AG09309 (cell line): Measurements from ENCODE around the gene DMBT1.

Source experiments
- DNase-seq: peaks from one replicate; pipeline ENCODE4 v3.0.0-alpha.2; 2010; ENCODE audit warnings: low read depth
- H3K4me3 ChIP-seq: 2 replicates; pipeline ENCODE4 v1.5.1; 2011; ENCODE audit warnings: mild to moderate bottlenecking, low read depth, low read length, moderate library complexity; ENCODE audit not compliant: control insufficient read depth
- TF ChIP-seq, protein P1 (sequence below): IDR thresholded peaks from 2 replicates; pipeline ENCODE4 v1.5.1; 2011; ENCODE audit warnings: mild to moderate bottlenecking, low read depth, low read length, inconsistent platforms; ENCODE audit not compliant: insufficient read depth, control insufficient read depth; ENCODE audit errors: missing control alignments

The DMBT1 gene

DNA sequence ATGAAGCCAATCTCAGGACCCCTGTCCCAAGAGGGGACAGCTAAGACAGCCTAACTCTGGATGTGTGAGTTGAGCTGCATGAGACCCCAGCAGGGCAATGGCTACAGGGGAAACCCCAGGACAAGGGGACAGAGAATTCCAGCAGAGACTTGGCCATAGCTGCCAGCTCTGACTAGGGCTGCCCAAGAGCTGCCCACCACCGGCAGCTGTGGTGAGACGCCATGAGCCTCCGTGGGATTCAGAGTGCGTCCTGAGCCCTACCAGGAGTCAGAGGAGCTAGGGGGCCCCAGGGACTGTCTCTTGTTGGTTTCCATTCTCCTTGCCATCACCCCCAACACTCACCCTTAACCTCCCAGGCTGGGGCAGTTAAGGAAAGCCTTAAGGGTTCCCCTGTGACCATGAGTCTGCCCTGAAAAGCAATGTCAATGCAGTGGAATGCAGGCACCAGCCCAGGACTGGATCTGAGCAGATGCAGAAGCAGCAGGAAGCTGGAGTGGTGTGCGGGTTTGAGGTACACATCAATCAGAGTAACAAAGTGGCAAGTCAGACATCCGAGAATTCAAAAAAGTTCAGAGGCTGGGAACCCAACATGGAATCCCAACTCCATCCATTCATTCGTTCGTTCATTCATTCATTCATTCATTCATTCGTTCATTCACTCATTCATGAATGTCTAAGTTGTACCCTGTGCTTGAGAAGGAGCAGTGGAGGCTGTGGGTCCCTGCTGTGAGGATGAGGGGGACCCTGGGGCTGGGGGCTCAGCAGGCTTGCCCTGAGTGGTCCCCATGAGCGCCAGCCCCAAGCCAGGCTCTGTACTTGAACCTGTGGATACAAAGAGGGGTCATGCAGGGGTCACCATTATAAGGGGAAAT lies 86.2 kb downstream of the DMBT1 start:
- no peak for DNase-seq
- no peak overlapping the region for H3K4me3 ChIP-seq
- TF ChIP-seq, protein P1, sequence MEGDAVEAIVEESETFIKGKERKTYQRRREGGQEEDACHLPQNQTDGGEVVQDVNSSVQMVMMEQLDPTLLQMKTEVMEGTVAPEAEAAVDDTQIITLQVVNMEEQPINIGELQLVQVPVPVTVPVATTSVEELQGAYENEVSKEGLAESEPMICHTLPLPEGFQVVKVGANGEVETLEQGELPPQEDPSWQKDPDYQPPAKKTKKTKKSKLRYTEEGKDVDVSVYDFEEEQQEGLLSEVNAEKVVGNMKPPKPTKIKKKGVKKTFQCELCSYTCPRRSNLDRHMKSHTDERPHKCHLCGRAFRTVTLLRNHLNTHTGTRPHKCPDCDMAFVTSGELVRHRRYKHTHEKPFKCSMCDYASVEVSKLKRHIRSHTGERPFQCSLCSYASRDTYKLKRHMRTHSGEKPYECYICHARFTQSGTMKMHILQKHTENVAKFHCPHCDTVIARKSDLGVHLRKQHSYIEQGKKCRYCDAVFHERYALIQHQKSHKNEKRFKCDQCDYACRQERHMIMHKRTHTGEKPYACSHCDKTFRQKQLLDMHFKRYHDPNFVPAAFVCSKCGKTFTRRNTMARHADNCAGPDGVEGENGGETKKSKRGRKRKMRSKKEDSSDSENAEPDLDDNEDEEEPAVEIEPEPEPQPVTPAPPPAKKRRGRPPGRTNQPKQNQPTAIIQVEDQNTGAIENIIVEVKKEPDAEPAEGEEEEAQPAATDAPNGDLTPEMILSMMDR: no peak

DNA sequence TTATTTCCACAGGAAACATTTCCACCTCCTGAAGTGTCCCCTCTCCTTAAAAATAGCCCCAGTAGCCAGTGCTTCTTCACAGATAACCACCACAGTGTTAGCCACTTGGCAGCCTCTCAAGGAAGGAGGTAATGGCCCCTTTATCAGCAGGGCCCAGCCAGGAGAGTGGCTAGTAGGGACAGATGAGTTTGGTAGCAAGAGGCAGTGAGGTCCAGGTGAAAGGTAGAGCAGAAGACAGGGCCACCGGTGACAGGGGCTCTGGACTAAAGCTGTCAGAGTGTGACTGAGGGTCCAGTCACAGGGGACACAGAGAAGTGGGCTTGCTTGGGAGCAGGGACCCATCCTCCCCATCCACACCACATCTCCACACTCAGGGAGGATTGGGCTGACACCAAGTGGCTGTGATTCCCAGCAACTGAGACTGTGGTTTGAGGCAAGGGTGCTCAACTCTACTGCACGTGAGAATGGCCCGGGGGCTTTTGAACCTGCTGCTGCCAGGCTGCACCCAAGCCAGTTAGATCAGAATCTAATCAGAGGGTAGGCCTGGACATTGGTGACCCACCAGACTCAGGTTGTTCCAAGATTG lies 86.9 kb downstream of the DMBT1 start:
- TF ChIP-seq, protein P1: no peak
- no peak for DNase-seq
- H3K4me3 ChIP-seq: no peak overlapping the region

DNA sequence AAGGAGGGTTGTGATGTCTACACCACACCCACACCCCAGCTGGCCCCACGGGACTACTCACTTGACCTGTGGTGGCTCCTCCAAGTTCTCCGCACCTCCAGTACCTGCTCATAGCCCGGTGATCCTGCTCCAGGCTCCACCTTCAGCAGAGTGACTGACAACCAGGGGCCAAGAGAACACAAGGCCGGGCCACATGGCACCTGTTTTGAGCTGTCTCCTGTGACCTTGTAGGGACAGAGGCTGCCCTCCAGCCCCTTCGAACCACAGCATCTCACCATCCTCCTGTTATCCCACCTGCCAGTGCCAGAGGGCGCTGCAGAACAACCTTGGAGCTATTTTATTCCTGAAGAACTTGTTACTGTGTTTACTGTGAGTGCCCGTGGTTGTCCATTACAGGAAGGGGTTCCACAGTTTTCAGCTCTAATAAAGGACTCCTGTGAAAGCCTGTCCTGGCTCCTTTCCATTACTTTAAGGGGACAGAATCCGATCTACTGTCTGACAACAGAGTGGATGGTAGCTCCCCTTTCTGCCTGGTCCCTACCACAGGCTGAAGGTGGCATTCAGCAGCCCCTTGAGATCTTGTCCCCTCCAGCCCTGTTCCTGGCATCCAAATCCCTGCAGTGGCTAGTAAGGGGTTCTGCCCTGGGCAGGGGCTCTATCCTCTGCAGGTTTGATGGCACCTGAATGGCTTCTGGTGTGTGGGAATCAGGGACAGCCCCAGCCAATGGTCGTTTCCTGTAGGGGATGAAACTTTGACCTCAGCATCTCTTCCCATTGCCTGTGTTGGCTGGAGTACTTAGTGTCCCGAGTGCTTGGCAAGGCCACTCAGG lies 88.3 kb downstream of the DMBT1 start:
- TF ChIP-seq, protein P1: peak; percentile 62
- DNase-seq: no peak
- H3K4me3 ChIP-seq: no peak overlapping the region

DNA sequence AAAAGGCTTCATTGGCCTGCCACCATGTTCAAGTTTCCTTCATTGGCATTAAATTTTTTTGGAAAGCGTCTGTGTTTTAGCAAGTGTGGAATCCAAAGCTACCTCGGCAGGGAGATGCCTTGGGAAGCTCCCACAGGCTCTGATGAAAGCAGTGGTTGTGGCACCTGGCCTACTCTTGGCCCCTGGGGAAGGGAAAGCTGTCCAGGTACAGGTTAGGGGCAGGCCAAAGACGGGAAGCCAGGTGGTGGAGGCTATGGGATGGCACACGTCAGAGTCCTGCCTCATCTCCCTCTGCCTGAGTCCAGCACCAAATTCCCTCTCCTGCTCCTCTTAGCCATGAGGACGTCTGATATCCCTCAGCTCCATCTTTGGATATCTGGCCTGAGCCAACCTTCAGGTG lies 89.3 kb downstream of the DMBT1 start:
- H3K4me3 ChIP-seq: no peak overlapping the region
- TF ChIP-seq, protein P1: no peak
- DNase-seq: no peak

DNA sequence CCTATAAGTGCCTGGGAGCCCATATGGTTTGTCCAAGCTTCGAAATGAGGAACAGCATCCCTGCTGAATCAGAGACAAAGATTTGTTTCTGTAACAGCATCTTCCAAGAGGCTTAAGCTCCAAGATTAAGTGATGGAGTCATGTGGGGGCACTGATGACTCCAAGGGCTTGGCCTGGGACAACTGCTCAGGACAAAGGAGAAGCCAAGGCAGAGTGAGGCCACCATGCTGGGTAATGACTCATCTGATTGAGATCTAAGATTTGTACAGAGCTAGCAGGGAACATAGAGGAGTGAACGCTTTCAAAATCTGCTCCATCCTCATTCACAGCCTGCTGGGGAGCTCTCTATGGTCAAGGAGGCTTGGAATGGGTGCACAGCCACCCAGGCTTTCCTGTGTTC lies 89.8 kb downstream of the DMBT1 start:
- H3K4me3 ChIP-seq: no peak overlapping the region
- DNase-seq: no peak
- TF ChIP-seq, protein P1: no peak

DNA sequence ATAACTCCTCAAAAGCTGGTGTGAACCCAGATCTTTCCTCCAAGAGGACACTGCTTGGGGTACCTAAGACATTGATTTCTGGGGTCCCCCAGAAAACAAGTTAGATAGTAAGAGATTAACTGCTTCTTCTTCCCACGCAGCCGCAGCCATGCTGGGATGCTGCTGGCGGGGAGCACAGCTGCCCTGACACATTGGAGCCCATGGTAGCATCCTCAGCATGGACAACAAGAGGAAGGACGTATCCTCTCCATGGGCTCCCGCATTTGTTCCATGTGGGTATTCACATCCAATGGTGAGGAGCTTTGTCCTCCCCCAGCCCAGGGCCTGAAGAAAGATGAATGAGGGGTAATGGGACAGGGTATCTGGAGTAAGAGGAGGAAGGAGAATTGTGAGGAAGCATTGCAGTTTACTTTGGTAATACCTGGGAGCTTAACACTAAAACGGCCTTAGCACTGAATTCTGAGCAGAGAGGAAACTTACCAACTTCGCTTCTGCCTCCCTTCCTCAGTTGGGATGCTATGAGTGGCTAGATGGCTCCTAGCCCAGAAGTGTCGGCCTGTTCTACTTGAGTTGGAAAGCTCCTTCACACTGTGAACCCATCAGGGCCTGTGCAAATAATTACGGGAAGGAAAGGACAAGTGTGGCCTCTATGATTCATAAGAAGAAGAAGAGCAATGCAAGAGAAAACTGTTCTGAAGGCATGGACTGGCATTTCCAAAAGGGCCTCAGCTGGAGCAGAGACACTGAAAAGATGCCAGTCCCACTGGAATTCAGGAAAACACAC lies 95.2 kb downstream of the DMBT1 start:
- no peak overlapping the region for H3K4me3 ChIP-seq
- TF ChIP-seq, protein P1: no peak
- DNase-seq: no peak
